Activated naive CD4-positive, alpha-beta T cell treated with anti-CD3 and anti-CD28 coated beads, Interleukin-2, amount 50 U/mL, for 72 hours (primary cell): ENCODE data around the gene MRPL36. TPM values are rescaled to one million over a fixed set of nuclear protein-coding genes. Genes with fewer than 3 reads are reported as not detected.
A peak's percentile ranks its signal among the peaks of the same experiment; 100 is the strongest.
"Not testable (repeated sequence)": the region's sequence is repeated elsewhere in the genome, so short reads cannot be mapped to it uniquely, and the experiment has no call there.

Source experiments
- ATAC-seq, 2 donors: fragments of 150-1000 bp; cut with Tn5 transposase; 2 replicates each; pipeline ENCODE4 v1.10.0; 2021; ENCODE audit warnings: mild to moderate bottlenecking in 2 of 2, moderate library complexity in 2 of 2
- DNase-seq, 2 donors: peaks; one replicate each; pipeline ENCODE4 v3.0.0; 2021 to 2022; ENCODE audit warnings: low spot score in 2 of 2
- H3K27ac Mint-ChIP-seq, 2 donors: one replicate each; pipeline ENCODE4 v1.8.0; 2022; ENCODE audit warnings: mild to moderate bottlenecking in 2 of 2, mixed read lengths in 2 of 2
- H3K36me3 Mint-ChIP-seq, 2 donors: one replicate each; pipeline ENCODE4 v1.8.0; 2022; ENCODE audit warnings: mixed read lengths in 2 of 2
- H3K9me3 Mint-ChIP-seq, 2 donors: one replicate each; pipeline ENCODE4 v1.8.0; 2022; ENCODE audit warnings: mixed read lengths in 2 of 2
- total RNA-seq, 2 donors: library from RNA; stranded (reverse); gene quantifications; one replicate each; pipeline ENCODE4 v1.2.3, GENCODE V29; 2022

Gene MRPL36
- total RNA-seq, 2 donors from 2014 or later: 60.4 to 69.6 TPM

GRCh38 chr5:1795931-1796330 is 3.7 kb downstream of the MRPL36 start:
- ATAC-seq (no peak), DNase-seq (peak in 1 of 2 donors; percentile 39)
- H3K9me3 Mint-ChIP-seq: no peaks in the 10 kb centered on the region
- peaks cover 21 to 22% of the 10 kb centered on the region in 2 donors for H3K36me3 Mint-ChIP-seq
- no peak overlapping the region for H3K27ac Mint-ChIP-seq

GRCh38 chr5:1795506-1795905 is 4.1 kb downstream of the MRPL36 start:
- H3K27ac Mint-ChIP-seq: no peak overlapping the region

GRCh38 chr5:1794901-1795290 is 4.7 kb downstream of the MRPL36 start:
- no peak for ATAC-seq
- Mint-ChIP-seq H3K36me3 (peaks cover 12% of the 10 kb centered on the region in 2 donors), H3K27ac (peak overlapping the region in 1 of 2 donors; percentile 82), H3K9me3 (no peaks in the 10 kb centered on the region)
- no peak for DNase-seq

More at GRCh38 chr5:1795506-1795905, 4.1 kb downstream of the MRPL36 start:
- no peaks in the 10 kb centered on the region for H3K9me3 Mint-ChIP-seq
- ATAC-seq (no peak), DNase-seq (peak in 1 of 2 donors; percentile 4)
- peaks cover 18% of the 10 kb centered on the region in 2 donors for H3K36me3 Mint-ChIP-seq

- H3K9me3 Mint-ChIP-seq: no peaks in the 10 kb centered on the region
- H3K27ac Mint-ChIP-seq: peak overlapping the region; percentile 55 to 87
- DNase-seq: peak in 1 of 2 donors; percentile 54
- H3K36me3 Mint-ChIP-seq: peaks cover 9% of the 10 kb centered on the region in 2 donors
- no peak for ATAC-seq
These were observed 5.4 kb downstream of the MRPL36 start for GRCh38 chr5:1793966-1794900.

- Mint-ChIP-seq H3K36me3 (peaks cover under 1 to 1% of the 10 kb centered on the region in 2 donors), H3K27ac (peak overlapping the region; percentile 87 to 99), H3K9me3 (no peaks in the 10 kb centered on the region)
- peak; percentile 38 to 42 for ATAC-seq
- DNase-seq: peak; percentile 32 to 58
These were observed 6.3 kb downstream of the MRPL36 start for GRCh38 chr5:1793301-1793740.

GRCh38 chr5:1792842-1793266 is 6.8 kb downstream of the MRPL36 start:
- Mint-ChIP-seq H3K36me3 (no peaks in the 10 kb centered on the region), H3K27ac (peak overlapping the region; percentile 87 to 99), H3K9me3 (no peaks in the 10 kb centered on the region)
- ATAC-seq (peak; percentile 92 to 93), DNase-seq (peak; percentile 76 to 77)

GRCh38 chr5:1791176-1791575 is 8.5 kb downstream of the MRPL36 start:
- peak in 1 of 2 donors; percentile 47 for DNase-seq

GRCh38 chr5:1789834-1790471 is 9.7 kb downstream of the MRPL36 start:
- Mint-ChIP-seq H3K27ac (no peak overlapping the region), H3K36me3 (no peaks in the 10 kb centered on the region), H3K9me3 (no peaks in the 10 kb centered on the region)
- no peak for ATAC-seq
- DNase-seq: peak in 1 of 2 donors; percentile 6

More at GRCh38 chr5:1791176-1791575, 8.5 kb downstream of the MRPL36 start:
- no peak for ATAC-seq
- Mint-ChIP-seq H3K36me3 (no peaks in the 10 kb centered on the region), H3K9me3 (no peaks in the 10 kb centered on the region), H3K27ac (no peak overlapping the region)

- H3K9me3 Mint-ChIP-seq, H3K36me3 Mint-ChIP-seq: not testable (repeated sequence)
- H3K27ac Mint-ChIP-seq: peak overlapping the region in 1 of 2 donors; percentile 31
- DNase-seq (peak in 1 of 2 donors; percentile 9), ATAC-seq (peak in 1 of 2 donors; percentile 15)
These were observed 10.2 kb downstream of the MRPL36 start for GRCh38 chr5:1789438-1789833.

- Mint-ChIP-seq H3K9me3 (no peaks in the 10 kb centered on the region), H3K27ac (peak overlapping the region in 1 of 2 donors; percentile 75), H3K36me3 (no peaks in the 10 kb centered on the region)
- peak in 1 of 2 donors; percentile 20 for DNase-seq
- no peak for ATAC-seq
These were observed 10.8 kb downstream of the MRPL36 start for GRCh38 chr5:1788828-1789227.

- ATAC-seq (no peak), DNase-seq (peak in 1 of 2 donors; percentile 45)
- Mint-ChIP-seq H3K36me3 (no peaks in the 10 kb centered on the region), H3K27ac (peak overlapping the region in 1 of 2 donors; percentile 28), H3K9me3 (no peaks in the 10 kb centered on the region)
These were observed 11.4 kb downstream of the MRPL36 start for GRCh38 chr5:1788200-1788599.

GRCh38 chr5:1787472-1788047 is 12.1 kb downstream of the MRPL36 start:
- peak overlapping the region in 1 of 2 donors; percentile 28 for H3K27ac Mint-ChIP-seq

GRCh38 chr5:1786621-1787471 is 12.8 kb downstream of the MRPL36 start:
- Mint-ChIP-seq H3K27ac (peak overlapping the region in 1 of 2 donors; percentile 73), H3K36me3 (no peaks in the 10 kb centered on the region), H3K9me3 (no peaks in the 10 kb centered on the region)
- no peak for ATAC-seq
- peak in 1 of 2 donors; percentile 37 for DNase-seq

More at GRCh38 chr5:1787472-1788047, 12.1 kb downstream of the MRPL36 start:
- ATAC-seq (no peak), DNase-seq (peak in 1 of 2 donors; percentile 52)
- Mint-ChIP-seq H3K36me3 (no peaks in the 10 kb centered on the region), H3K9me3 (no peaks in the 10 kb centered on the region)

GRCh38 chr5:1785984-1786383 is 13.7 kb downstream of the MRPL36 start:
- no peak for ATAC-seq
- Mint-ChIP-seq H3K36me3 (no peaks in the 10 kb centered on the region), H3K27ac (no peak overlapping the region), H3K9me3 (no peaks in the 10 kb centered on the region)
- no peak for DNase-seq

GRCh38 chr5:1785062-1785461 is 14.6 kb downstream of the MRPL36 start:
- H3K9me3 Mint-ChIP-seq: no peaks in the 10 kb centered on the region
- DNase-seq (no peak), ATAC-seq (no peak)
- H3K27ac Mint-ChIP-seq: no peak overlapping the region
- H3K36me3 Mint-ChIP-seq: no peaks in the 10 kb centered on the region
